AG09309 (cell line): Measurements from ENCODE around the gene ASTN2.

Experiments used
- DNase-seq: peaks from one replicate; pipeline ENCODE4 v3.0.0-alpha.2; 2010; ENCODE audit warnings: low read depth
- H3K4me3 ChIP-seq: 2 replicates; pipeline ENCODE4 v1.5.1; 2011; ENCODE audit warnings: mild to moderate bottlenecking, low read depth, low read length, moderate library complexity; ENCODE audit not compliant: control insufficient read depth
- CTCF ChIP-seq: IDR thresholded peaks from 2 replicates; pipeline ENCODE4 v1.5.1; 2011; ENCODE audit warnings: mild to moderate bottlenecking, low read depth, low read length, inconsistent platforms; ENCODE audit not compliant: insufficient read depth, control insufficient read depth; ENCODE audit errors: missing control alignments

Gene ASTN2

GRCh38 chr9:116661037-116661954, 753.6 kb downstream of the ASTN2 start:
- peak; percentile 80 for DNase-seq
- TF ChIP-seq CTCF = peak; percentile 78
- no peak overlapping the region for H3K4me3 ChIP-seq

GRCh38 chr9:116658265-116658664, 756.6 kb downstream of the ASTN2 start:
- no peak for TF ChIP-seq CTCF
- no peak for DNase-seq
- no peak overlapping the region for H3K4me3 ChIP-seq

GRCh38 chr9:116656977-116657376, 757.9 kb downstream of the ASTN2 start:
- H3K4me3 ChIP-seq = no peak overlapping the region
- no peak for TF ChIP-seq CTCF
- DNase-seq = no peak

GRCh38 chr9:116656501-116656971, 758.3 kb downstream of the ASTN2 start:
- no peak for TF ChIP-seq CTCF
- no peak overlapping the region for H3K4me3 ChIP-seq
- no peak for DNase-seq

- H3K4me3 ChIP-seq = no peak overlapping the region
- DNase-seq = no peak
- TF ChIP-seq CTCF = no peak
Observed at GRCh38 chr9:116654059-116654355, 760.9 kb downstream of the ASTN2 start.

- DNase-seq = no peak
- no peak overlapping the region for H3K4me3 ChIP-seq
- TF ChIP-seq CTCF = no peak
Observed at GRCh38 chr9:116653348-116654058, 761.4 kb downstream of the ASTN2 start.

- DNase-seq = no peak
- H3K4me3 ChIP-seq = no peak overlapping the region
- no peak for TF ChIP-seq CTCF
Observed at GRCh38 chr9:116647515-116647809, 767.4 kb downstream of the ASTN2 start.
